AG04449 (cell line): ENCODE data around the gene WDR75.

Source experiments
- CTCF ChIA-PET: fragments of 350-600 bp; formaldehyde crosslinking; extraction: SDS; loops from one replicate; lab custom pipeline; 2021; ENCODE audit warnings: antibody characterized with exemption; lab: Yijun Ruan, JAX
- POLR2A ChIA-PET: fragments of 400-600, 350-600 bp; formaldehyde crosslinking; extraction: SDS; loops from one replicate; lab custom pipeline; 2020; ENCODE audit warnings: antibody characterized with exemption, inconsistent platforms; lab: Yijun Ruan, JAX
- DNase-seq: peaks from one replicate; pipeline ENCODE4 v3.0.0-alpha.2; 2010; ENCODE audit warnings: low read depth, low spot score
- H3K4me3 ChIP-seq: 2 replicates; pipeline ENCODE4 v1.5.1; 2011; ENCODE audit warnings: low read depth, mild to moderate bottlenecking, control low read depth, low read length
- CTCF ChIP-seq: IDR thresholded peaks from one replicate; pipeline ENCODE4 v1.5.1; 2011; ENCODE audit warnings: mild to moderate bottlenecking, moderate library complexity, low read length, control low read depth, inconsistent platforms; ENCODE audit not compliant: insufficient read depth; ENCODE audit errors: missing control alignments

Gene WDR75

GRCh38 chr2:189440947-189441708, at the start of gene WDR75:
Gene WDR75 (plus strand): TSS chr2:189441474. CDS start chr2:189441493, 19 bp downstream.
- ChIA-PET POLR2A (interaction anchor here (0.6 to 0.7 kb wide), 2 partner anchors 39 to 379 kb away, joined by 3 read pairs; no protein-coding TSS in a partner anchor), CTCF (interaction anchor here (0.9 to 1.5 kb wide), 4 partner anchors 10 to 1860 kb away, joined by 3 to 5 read pairs (median 4); no protein-coding TSS in a partner anchor)
- H3K4me3 ChIP-seq: peak within 1 kb of the TSS; percentile 82
- no peak for TF ChIP-seq CTCF
- peak; percentile 69 for DNase-seq

GRCh38 chr2:189393440-189394111, 47.7 kb upstream of the WDR75 start:
- TF ChIP-seq CTCF: no peak
- peak; percentile 93 for DNase-seq
- CTCF ChIA-PET: interaction anchor here (1.4 kb wide), 1 partner anchor 13 kb away, joined by 6 read pairs; no protein-coding TSS in a partner anchor
- POLR2A ChIA-PET: interaction anchor here (0.6 to 0.9 kb wide), 3 partner anchors 14 kb away, joined by 3 to 4 read pairs (median 3); no protein-coding TSS in a partner anchor
- H3K4me3 ChIP-seq: no peak overlapping the region

- ChIA-PET POLR2A (interaction anchor here (0.9 kb wide), 1 partner anchor 13 kb away, joined by 3 read pairs; no protein-coding TSS in a partner anchor), CTCF (no interaction called here)
- H3K4me3 ChIP-seq: no peak overlapping the region
- DNase-seq: no peak
- no peak for TF ChIP-seq CTCF
Observed at GRCh38 chr2:189394525-189394924, 46.7 kb upstream of the WDR75 start.

- ChIA-PET CTCF (interaction anchor here (1.2 to 1.9 kb wide), 3 partner anchors 10 to 308 kb away, joined by 3 to 6 read pairs (median 4); no protein-coding TSS in a partner anchor), POLR2A (no interaction called here)
- no peak for DNase-seq
- TF ChIP-seq CTCF: no peak
- H3K4me3 ChIP-seq: no peak overlapping the region
Observed at GRCh38 chr2:189402932-189403331, 38.3 kb upstream of the WDR75 start.

GRCh38 chr2:189406586-189407233, 34.6 kb upstream of the WDR75 start:
- no peak for TF ChIP-seq CTCF

More at GRCh38 chr2:189406586-189407233, 34.6 kb upstream of the WDR75 start:
- POLR2A ChIA-PET: interaction anchor here (0.6 to 1.3 kb wide), 4 partner anchors 13 to 324 kb away, joined by 3 to 4 read pairs (median 3); no protein-coding TSS in a partner anchor
- no peak for DNase-seq
- no peak overlapping the region for H3K4me3 ChIP-seq
- CTCF ChIA-PET: interaction anchor here (0.8 to 2.0 kb wide), 4 partner anchors 25 to 424 kb away, joined by 3 to 10 read pairs (median 4); no protein-coding TSS in a partner anchor
